K562 (cell line): ENCODE measurements around the gene STON1. TPM values are rescaled to one million over a fixed set of nuclear protein-coding genes. Genes with fewer than 3 reads are reported as not detected.

ENCODE experiments used
- ATAC-seq: fragments of 200-7000 bp; cut with Tn5 transposase; 3 replicates; pipeline ENCODE4 v1.9.1; 2020; ENCODE audit warnings: moderate library complexity
- BruUV-seq: library from RNA; stranded (reverse); fragments of 400-500 nt; replicated peaks from 2 replicates; lab custom pipeline; 2021; lab: Mats Ljungman, UMichigan
- CTCF ChIA-PET: fragments of 300-600 bp; formaldehyde crosslinking; extraction: SDS; loops from one replicate; lab custom pipeline; 2021; ENCODE audit warnings: low intra/inter-chr PET ratio; lab: Yijun Ruan, JAX
- POLR2A ChIA-PET: fragments of 300-600, 350-650 bp; sonication (Branson Sonifier 250); formaldehyde crosslinking; extraction: SDS; loops from one replicate; lab custom pipeline; 2021; ENCODE audit warnings: antibody characterized with exemption, inconsistent platforms; lab: Yijun Ruan, JAX
- DNase-seq, 4 experiments: peaks; one replicate each; pipeline versions ENCODE4 v3.0.0 to v3.0.0-alpha.2; 2011 to 2018; ENCODE audit warnings: low spot score in 3 of 4, mixed read lengths in 3 of 4; ENCODE audit errors: extremely low read depth in 1 of 4
- FAIRE-seq: peaks from 2 replicates; lab custom pipeline; 2011; peaks lifted over from hg19 to GRCh38; lab: Jason Lieb, UNC
- H2AFZ ChIP-seq: 2 replicates; pipeline ENCODE4 v1.6.0; 2011; ENCODE audit warnings: low read depth, low read length, control low read depth, inconsistent platforms
- H3K27ac ChIP-seq: fragments of 200-600 bp; 3 replicates; pipeline ENCODE4 v1.8.0; 2011; ENCODE audit warnings: low read depth, mild to moderate bottlenecking, control low read depth, inconsistent platforms, low read length, moderate library complexity, mixed read lengths; ENCODE audit errors: extremely low read depth
- H3K27me3 ChIP-seq, 2 experiments: fragments of 300-600 bp in 1 of 2; 2 replicates in 1 of 2; 3 replicates in 1 of 2; pipeline versions ENCODE4 v1.6.0 to v1.8.0; 2011; ENCODE audit warnings: inconsistent platforms in 2 of 2, low read length in 2 of 2, mild to moderate bottlenecking in 1 of 2, mixed read lengths in 1 of 2, moderate library complexity in 1 of 2; ENCODE audit not compliant: control insufficient read depth in 2 of 2, insufficient read depth in 2 of 2
- H3K36me3 ChIP-seq: fragments of 300-600 bp; 3 replicates; pipeline ENCODE4 v1.8.0; 2011; ENCODE audit warnings: mild to moderate bottlenecking, low read length, inconsistent platforms; ENCODE audit not compliant: control insufficient read depth, insufficient read depth
- H3K4me1 ChIP-seq, 2 experiments: fragments of 200-600 bp in 1 of 2; replicated peaks in 1 of 2; 2 replicates in 1 of 2; 3 replicates in 1 of 2; pipeline versions ENCODE4 v1.5.1 to v1.8.0; 2011; ENCODE audit warnings: inconsistent platforms in 2 of 2, low read length in 2 of 2, mild to moderate bottlenecking in 1 of 2, mixed read lengths in 1 of 2, moderate library complexity in 1 of 2; ENCODE audit not compliant: control insufficient read depth in 2 of 2, insufficient read depth in 2 of 2
- H3K4me2 ChIP-seq: 2 replicates; pipeline ENCODE4 v1.6.1; 2011; ENCODE audit warnings: low read length, control low read depth, inconsistent platforms, mixed read lengths; ENCODE audit not compliant: insufficient read depth
- H3K4me3 ChIP-seq: fragments of 200-600 bp; sonication (generic), shearing (Covaris generic); 2 replicates; pipeline ENCODE4 v1.5.1; 2016; ENCODE audit warnings: control low read depth, inconsistent platforms
- H3K79me2 ChIP-seq: fragments of 200-600 bp; 3 replicates; pipeline ENCODE4 v1.8.0; 2011; ENCODE audit warnings: low read length, inconsistent platforms; ENCODE audit not compliant: control insufficient read depth, insufficient read depth
- H3K9ac ChIP-seq, 2 experiments: 2 replicates each; pipeline versions ENCODE4 v1.6.0 to v1.6.1; 2011; ENCODE audit warnings: low read depth in 2 of 2, low read length in 2 of 2, control low read depth in 1 of 2, inconsistent platforms in 1 of 2, mild to moderate bottlenecking in 1 of 2, mixed read lengths in 1 of 2; ENCODE audit not compliant: insufficient read depth in 1 of 2
- H3K9me1 ChIP-seq: one replicate; pipeline ENCODE4 v1.6.0; 2011; ENCODE audit warnings: inconsistent platforms, mild to moderate bottlenecking, low read length, moderate library complexity; ENCODE audit not compliant: control insufficient read depth, insufficient read depth
- H3K9me3 ChIP-seq: replicated peaks from 2 replicates; pipeline ENCODE4 v1.5.1; 2011; ENCODE audit warnings: low read depth, low read length, inconsistent platforms; ENCODE audit not compliant: control insufficient read depth, insufficient read depth
- H4K20me1 ChIP-seq: replicated peaks from 2 replicates; pipeline ENCODE4 v1.6.1; 2011; ENCODE audit warnings: low read length, inconsistent platforms, mixed read lengths; ENCODE audit not compliant: control insufficient read depth, insufficient read depth
- ZNF668 ChIP-seq: fragments of 250-450 bp; sonication (Bioruptor Pico); IDR thresholded peaks from 2 replicates; pipeline ENCODE4 v1.8.0; 2022; ENCODE audit warnings: mild to moderate bottlenecking, inconsistent platforms
- WGBS: fragments of 100-300 bp; shearing (Covaris generic); methylation state at CpG from one replicate; pipeline ENCODE4 v1.1.6; 2016; ENCODE audit warnings: low coverage, mixed read lengths; ENCODE audit not compliant: insufficient coverage; ENCODE audit errors: missing lambda C conversion rate; 5-methylcytosine and 5-hydroxymethylcytosine counted together
- in situ Hi-C: fragments of 300-500 bp; cut with MboI; formaldehyde crosslinking; loops from 4 replicates; pipeline ENCODE4 v1.15.0; 2018; ENCODE audit warnings: inconsistent platforms, mixed read lengths
- intact Hi-C: fragments of 100-400 bp; cut with micrococcal nuclease; formaldehyde crosslinking; loops from 2 replicates; pipeline ENCODE4 v1.14.2; 2022
- polyA plus RNA-seq, 8 experiments: library from polyadenylated mRNA; depleted of rRNA in 4 of 8; stranded (reverse) in 5 of 8; unstranded in 3 of 8; fragments of >200 nt; fragmentation: Nextera tagmentation in 2 of 8; fragmentation: Illumina TruSeq in 1 of 8; extraction: Ambion mirVana in 2 of 8; extraction: Trizol in 1 of 8; gene quantifications; 2 replicates each; pipeline versions ENCODE4 v1.2.1 to v1.2.3, GENCODE V29; 2011 to 2014; ENCODE audit warnings: inconsistent platforms in 1 of 8, missing spikeins in 1 of 8
- total RNA-seq, 7 experiments: library from RNA; depleted of rRNA in 6 of 7; stranded (reverse); fragments of >200 nt in 6 of 7; fragmentation: Illumina TruSeq in 2 of 7; extraction: Trizol in 2 of 7; gene quantifications; 2 replicates each; pipeline versions ENCODE4 v1.2.1 to v1.2.3, GENCODE V29; 2011 to 2021; ENCODE audit warnings: low replicate concordance in 1 of 7
- TF ChIP-seq, protein P1 (sequence below), 2 experiments: fragments of 450-650 bp in 1 of 2; IDR thresholded peaks; 2 replicates each; pipeline ENCODE4 v1.6.1; 2011 to 2017; ENCODE audit warnings: low read depth in 2 of 2, antibody characterized with exemption in 1 of 2, borderline replicate concordance in 1 of 2, low read length in 1 of 2, mild to moderate bottlenecking in 1 of 2, mixed read lengths in 1 of 2; ENCODE audit not compliant: control insufficient read depth in 1 of 2

Gene STON1
- total and polyA plus RNA-seq, 9 of the 15 experiments (the other 6 are each of a cell fraction or from before 2014, with no cell fraction given), result 0.07 to 1.2 (median 0.55) TPM

DNA sequence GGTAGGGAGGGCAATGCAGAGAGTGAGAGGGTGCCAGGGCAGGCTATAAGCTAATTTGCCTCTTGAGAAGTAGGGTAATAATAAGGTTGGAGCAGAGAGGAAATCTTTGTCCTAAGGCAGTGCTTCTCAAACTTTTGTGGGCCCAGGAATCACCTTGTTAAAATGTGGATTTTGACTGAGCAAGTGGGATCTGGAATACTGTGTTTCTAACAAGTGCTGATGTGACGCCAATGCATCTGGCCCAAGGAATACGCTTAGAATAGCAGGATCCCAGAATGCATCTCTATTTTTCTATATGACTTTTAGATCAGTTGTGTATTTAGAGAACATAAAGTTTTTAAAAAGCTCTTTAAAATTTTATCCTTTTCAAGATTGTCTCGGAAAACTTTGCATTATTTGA is 58.0 kb downstream of the STON1 start (continued):
- TF ChIP-seq, protein P1, sequence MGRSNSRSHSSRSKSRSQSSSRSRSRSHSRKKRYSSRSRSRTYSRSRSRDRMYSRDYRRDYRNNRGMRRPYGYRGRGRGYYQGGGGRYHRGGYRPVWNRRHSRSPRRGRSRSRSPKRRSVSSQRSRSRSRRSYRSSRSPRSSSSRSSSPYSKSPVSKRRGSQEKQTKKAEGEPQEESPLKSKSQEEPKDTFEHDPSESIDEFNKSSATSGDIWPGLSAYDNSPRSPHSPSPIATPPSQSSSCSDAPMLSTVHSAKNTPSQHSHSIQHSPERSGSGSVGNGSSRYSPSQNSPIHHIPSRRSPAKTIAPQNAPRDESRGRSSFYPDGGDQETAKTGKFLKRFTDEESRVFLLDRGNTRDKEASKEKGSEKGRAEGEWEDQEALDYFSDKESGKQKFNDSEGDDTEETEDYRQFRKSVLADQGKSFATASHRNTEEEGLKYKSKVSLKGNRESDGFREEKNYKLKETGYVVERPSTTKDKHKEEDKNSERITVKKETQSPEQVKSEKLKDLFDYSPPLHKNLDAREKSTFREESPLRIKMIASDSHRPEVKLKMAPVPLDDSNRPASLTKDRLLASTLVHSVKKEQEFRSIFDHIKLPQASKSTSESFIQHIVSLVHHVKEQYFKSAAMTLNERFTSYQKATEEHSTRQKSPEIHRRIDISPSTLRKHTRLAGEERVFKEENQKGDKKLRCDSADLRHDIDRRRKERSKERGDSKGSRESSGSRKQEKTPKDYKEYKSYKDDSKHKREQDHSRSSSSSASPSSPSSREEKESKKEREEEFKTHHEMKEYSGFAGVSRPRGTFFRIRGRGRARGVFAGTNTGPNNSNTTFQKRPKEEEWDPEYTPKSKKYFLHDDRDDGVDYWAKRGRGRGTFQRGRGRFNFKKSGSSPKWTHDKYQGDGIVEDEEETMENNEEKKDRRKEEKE (IDR thresholded peaks at IDR 0.05; ENCODE audit: borderline replicate concordance in 1 of 2, control insufficient read depth in 1 of 2, low read depth in 2 of 2, low read length in 1 of 2), result no peak
- TF ChIP-seq, all 486 proteins: peak for 0

DNA sequence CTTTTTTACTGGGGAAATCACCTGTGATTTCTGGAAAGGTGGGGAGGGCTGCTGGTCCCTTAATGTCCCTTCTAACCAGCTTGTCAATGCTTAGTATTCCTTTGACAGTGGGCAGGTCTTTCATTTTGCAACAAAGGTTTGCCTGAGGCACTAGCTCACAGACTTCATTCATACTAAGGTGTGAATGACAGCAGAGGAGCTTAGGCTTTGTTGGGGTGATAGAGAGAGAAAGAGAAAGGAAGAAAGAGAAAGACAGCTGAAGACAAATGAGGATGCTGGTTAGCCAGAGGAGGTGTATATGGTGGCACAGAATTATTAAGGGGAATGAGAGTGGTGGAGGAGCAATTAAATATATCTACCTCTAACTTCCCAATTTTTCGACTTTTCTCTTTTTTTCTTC is 58.8 kb downstream of the STON1 start:
- BruUV-seq, result no TSS peak
- FAIRE-seq, result no peak
- H3K79me2 ChIP-seq, result no peaks in the 10 kb centered on the region
- WGBS, result 33% methylated on average over 1 of the region's 1 CpG
- H3K27me3 ChIP-seq, result peaks cover 0 to 7% of the 10 kb centered on the region in 2 experiments; a peak in 1 of 5 replicates
- no peaks in the 10 kb centered on the region for H3K9me1 ChIP-seq
- no peaks in the 10 kb centered on the region; a peak in 1 of 5 replicates for H3K4me1 ChIP-seq
- ChIA-PET CTCF (interaction anchor here (0.6 to 2.4 kb wide), 4 partner anchors 44 to 479 kb away, joined by 3 to 11 read pairs (median 5); no protein-coding TSS in a partner anchor), POLR2A (no interaction called here)
- H2AFZ ChIP-seq, result peak overlapping the region; percentile 22; the same call in 1 of the 2 replicates
- H3K9me3 ChIP-seq, result no peaks in the 10 kb centered on the region
- in situ Hi-C loops, result no loop called here
- no peaks in the 10 kb centered on the region for H4K20me1 ChIP-seq
- no peak overlapping the region for H3K27ac ChIP-seq
- no peaks in the 10 kb centered on the region for H3K36me3 ChIP-seq
- no peak for TF ChIP-seq ZNF668 (CRISPR knock-in tag)
- TF ChIP-seq, all 486 proteins: peak for 0
- Histone ChIP-seq H3K4me2 (no peak overlapping the region), H3K9ac (no peak overlapping the region), H3K4me3 (no peak overlapping the region)
- ATAC-seq (no peak; the same call in 2 of the 3 replicates), DNase-seq (no peak)
- intact Hi-C loops, result loop anchor here (1.0 to 5.0 kb wide), 3 partner anchors 22 to 141 kb away; no protein-coding TSS in a partner anchor
